ENCODE results near the gene RLF.

- TF ChIP-seq GATA3 (IDR thresholded peaks at IDR 0.05; ENCODE audit: low read depth, low read length) (no peak), GATA2 (IDR thresholded peaks at IDR 0.05; ENCODE audit: low read depth, low read length) (no peak)
Observed at GRCh38 chr1:40132383-40133311, 28.5 kb upstream of the RLF start.

All from SH-SY5Y (cell line).